Measurements from ENCODE around the gene MYORG.
"Not testable (repeated sequence)": the region's sequence is repeated elsewhere in the genome, so short reads cannot be mapped to it uniquely, and the experiment has no call there.

Gene MYORG

DNA sequence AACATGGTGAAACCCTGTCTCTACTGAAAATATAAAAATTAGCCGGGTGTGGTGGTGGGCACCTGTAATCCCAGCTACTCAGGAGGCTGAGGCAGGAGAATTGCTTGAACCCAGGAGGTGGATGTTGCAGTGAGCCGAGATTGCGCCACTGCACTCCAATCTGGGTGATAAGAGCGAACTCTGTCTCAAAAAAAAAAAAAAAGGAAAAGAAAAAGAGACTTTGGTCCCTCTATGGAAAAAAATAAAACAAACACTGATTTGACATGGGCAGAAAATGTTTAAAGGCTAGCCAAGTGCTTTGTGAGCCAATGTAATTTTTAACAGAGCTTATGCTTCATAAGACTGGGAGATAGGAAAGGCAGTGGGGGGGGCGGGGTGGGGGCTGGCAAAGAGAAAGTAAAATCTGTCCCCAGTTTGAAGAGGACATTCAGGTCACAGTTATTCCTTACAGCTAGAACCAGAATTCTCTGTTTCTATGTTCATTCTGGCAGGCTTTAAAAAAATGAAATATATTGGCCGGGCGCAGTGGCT lies 24.5 kb downstream of the MYORG start:
- no CpG with 5 or more reads among the region's 7 CpGs for WGBS (ENCODE audit: extremely low coverage, insufficient coverage, low lambda C conversion rate)
- not testable (repeated sequence) for H3K18ac ChIP-seq (ENCODE audit: low read length); H4K8ac ChIP-seq (ENCODE audit: low read depth, low read length); H2BK120ac ChIP-seq (ENCODE audit: low read depth, low read length); H3K9ac ChIP-seq (ENCODE audit: low read length); H3K4me2 ChIP-seq (ENCODE audit: low read length); H3K23ac ChIP-seq (ENCODE audit: low read length); H3K27ac ChIP-seq (ENCODE audit: low read depth, low read length); H2BK5ac ChIP-seq (ENCODE audit: low read length); H4K5ac ChIP-seq (ENCODE audit: low read length); H3K79me1 ChIP-seq (ENCODE audit: low read length); H3K79me2 ChIP-seq (ENCODE audit: control insufficient read depth, insufficient read depth, low read length); DNase-seq; H3K27me3 ChIP-seq (ENCODE audit: insufficient read depth, low read length, poor library complexity); H3K4ac ChIP-seq (ENCODE audit: low read depth, low read length); H3K56ac ChIP-seq (ENCODE audit: low read length); H3K36me3 ChIP-seq (ENCODE audit: control insufficient read depth, insufficient read depth, low read length); H3K4me1 ChIP-seq (ENCODE audit: control insufficient read depth, low read depth, low read length); H2BK15ac ChIP-seq (replicated peaks; ENCODE audit: low read depth); H2AK5ac ChIP-seq (ENCODE audit: low read length); H3K4me3 ChIP-seq (ENCODE audit: low read length)

DNA sequence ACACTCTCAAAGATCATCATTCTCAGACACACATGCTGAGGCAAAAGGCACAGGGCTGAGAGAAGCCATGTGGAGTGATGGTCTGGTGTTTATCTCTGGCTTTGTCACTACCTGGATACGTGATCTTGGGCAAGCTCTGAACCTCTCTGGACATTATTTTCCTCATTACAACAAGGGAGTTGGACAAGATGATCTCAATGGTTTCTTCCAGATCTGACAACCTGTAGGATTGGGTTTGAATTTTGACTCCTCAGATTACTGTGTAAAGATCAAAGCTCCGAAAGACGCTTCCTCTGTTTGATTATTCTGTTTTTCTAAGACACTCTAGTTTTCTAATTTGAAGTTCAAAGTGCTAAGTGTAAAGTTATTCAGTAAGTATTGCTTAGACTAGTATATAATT lies 27.4 kb downstream of the MYORG start:
- Histone ChIP-seq H3K4me1 (ENCODE audit: control insufficient read depth, low read depth, low read length) (no peaks in the 10 kb centered on the region), H2AK5ac (ENCODE audit: low read length) (no peak overlapping the region), H2BK120ac (ENCODE audit: low read depth, low read length) (no peak overlapping the region), H3K79me1 (ENCODE audit: low read length) (no peaks in the 10 kb centered on the region), H3K9ac (ENCODE audit: low read length) (no peak overlapping the region), H3K79me2 (ENCODE audit: control insufficient read depth, insufficient read depth, low read length) (no peaks in the 10 kb centered on the region), H2BK15ac (replicated peaks; ENCODE audit: low read depth) (no peak overlapping the region), H3K4me3 (ENCODE audit: low read length) (no peak overlapping the region), H2BK5ac (ENCODE audit: low read length) (no peak overlapping the region), H3K27me3 (ENCODE audit: insufficient read depth, low read length, poor library complexity) (no peaks in the 10 kb centered on the region), H4K5ac (ENCODE audit: low read length) (no peak overlapping the region), H3K23ac (ENCODE audit: low read length) (no peak overlapping the region), H3K27ac (ENCODE audit: low read depth, low read length) (no peak overlapping the region), H3K4me2 (ENCODE audit: low read length) (no peak overlapping the region), H3K56ac (ENCODE audit: low read length) (no peak overlapping the region), H3K4ac (ENCODE audit: low read depth, low read length) (no peak overlapping the region), H3K18ac (ENCODE audit: low read length) (no peak overlapping the region), H4K8ac (ENCODE audit: low read depth, low read length) (no peak overlapping the region), H3K36me3 (ENCODE audit: control insufficient read depth, insufficient read depth, low read length) (no peaks in the 10 kb centered on the region)
- no CpG with 5 or more reads among the region's 3 CpGs for WGBS (ENCODE audit: extremely low coverage, insufficient coverage, low lambda C conversion rate)
- DNase-seq = no peak

DNA sequence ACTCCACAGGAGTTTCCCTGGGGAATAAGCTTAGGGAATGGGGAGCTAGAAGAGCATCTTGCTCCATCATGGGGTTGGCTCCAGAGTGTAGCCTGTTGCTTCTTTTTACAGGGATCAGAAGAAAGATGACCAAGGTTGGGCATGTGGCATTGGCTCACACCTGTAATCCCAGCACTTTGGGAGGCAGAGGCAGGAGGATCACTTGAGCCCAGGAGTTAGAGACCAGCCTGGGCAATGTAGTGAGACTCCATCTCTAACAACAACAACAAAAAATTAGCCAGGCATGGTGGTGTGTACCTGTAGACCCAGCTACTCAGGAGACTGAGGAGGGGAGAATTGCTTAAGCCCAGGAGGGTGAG lies 28.9 kb downstream of the MYORG start:
- no peak overlapping the region for H2BK15ac ChIP-seq (replicated peaks; ENCODE audit: low read depth)
- no peak overlapping the region for H3K4me3 ChIP-seq (ENCODE audit: low read length)
- no peak overlapping the region for H2BK120ac ChIP-seq (ENCODE audit: low read depth, low read length)
- no peak overlapping the region for H3K4ac ChIP-seq (ENCODE audit: low read depth, low read length)
- no peak overlapping the region for H3K9ac ChIP-seq (ENCODE audit: low read length)
- H3K18ac ChIP-seq (ENCODE audit: low read length) = no peak overlapping the region
- H3K36me3 ChIP-seq (ENCODE audit: control insufficient read depth, insufficient read depth, low read length) = no peaks in the 10 kb centered on the region
- H3K4me1 ChIP-seq (ENCODE audit: control insufficient read depth, low read depth, low read length) = no peaks in the 10 kb centered on the region
- no peak overlapping the region for H4K8ac ChIP-seq (ENCODE audit: low read depth, low read length)
- no peak for DNase-seq
- no peak overlapping the region for H2BK5ac ChIP-seq (ENCODE audit: low read length)
- no peaks in the 10 kb centered on the region for H3K79me1 ChIP-seq (ENCODE audit: low read length)
- no peak overlapping the region for H3K27ac ChIP-seq (ENCODE audit: low read depth, low read length)
- no peak overlapping the region for H3K4me2 ChIP-seq (ENCODE audit: low read length)
- H3K27me3 ChIP-seq (ENCODE audit: insufficient read depth, low read length, poor library complexity) = no peaks in the 10 kb centered on the region
- H2AK5ac ChIP-seq (ENCODE audit: low read length) = no peak overlapping the region
- H3K23ac ChIP-seq (ENCODE audit: low read length) = no peak overlapping the region
- H3K79me2 ChIP-seq (ENCODE audit: control insufficient read depth, insufficient read depth, low read length) = no peaks in the 10 kb centered on the region
- no peak overlapping the region for H3K56ac ChIP-seq (ENCODE audit: low read length)
- no peak overlapping the region for H4K5ac ChIP-seq (ENCODE audit: low read length)

GRCh38 chr9:34346873-34347799 lies 29.6 kb downstream of the MYORG start:
- H4K8ac ChIP-seq (ENCODE audit: low read depth, low read length) = no peak overlapping the region
- no peak overlapping the region for H3K9ac ChIP-seq (ENCODE audit: low read length)
- DNase-seq = no peak
- H3K56ac ChIP-seq (ENCODE audit: low read length) = no peak overlapping the region
- no peak overlapping the region for H2AK5ac ChIP-seq (ENCODE audit: low read length)
- H3K27me3 ChIP-seq (ENCODE audit: insufficient read depth, low read length, poor library complexity) = no peaks in the 10 kb centered on the region
- no peak overlapping the region for H2BK120ac ChIP-seq (ENCODE audit: low read depth, low read length)
- no peaks in the 10 kb centered on the region for H3K36me3 ChIP-seq (ENCODE audit: control insufficient read depth, insufficient read depth, low read length)
- H3K79me2 ChIP-seq (ENCODE audit: control insufficient read depth, insufficient read depth, low read length) = no peaks in the 10 kb centered on the region
- WGBS (ENCODE audit: extremely low coverage, insufficient coverage, low lambda C conversion rate) = no CpG with 5 or more reads among the region's 15 CpGs
- H3K23ac ChIP-seq (ENCODE audit: low read length) = no peak overlapping the region
- no peak overlapping the region for H3K18ac ChIP-seq (ENCODE audit: low read length)
- no peak overlapping the region for H2BK15ac ChIP-seq (replicated peaks; ENCODE audit: low read depth)
- no peaks in the 10 kb centered on the region for H3K79me1 ChIP-seq (ENCODE audit: low read length)
- no peak overlapping the region for H4K5ac ChIP-seq (ENCODE audit: low read length)
- H3K4me3 ChIP-seq (ENCODE audit: low read length) = no peak overlapping the region
- no peak overlapping the region for H3K4ac ChIP-seq (ENCODE audit: low read depth, low read length)
- no peak overlapping the region for H3K4me2 ChIP-seq (ENCODE audit: low read length)
- no peak overlapping the region for H2BK5ac ChIP-seq (ENCODE audit: low read length)
- no peak overlapping the region for H3K27ac ChIP-seq (ENCODE audit: low read depth, low read length)
- no peaks in the 10 kb centered on the region for H3K4me1 ChIP-seq (ENCODE audit: control insufficient read depth, low read depth, low read length)

GRCh38 chr9:34343605-34344004 lies 33.1 kb downstream of the MYORG start:
- Histone ChIP-seq H2AK5ac (ENCODE audit: low read length) (no peak overlapping the region), H3K4me1 (ENCODE audit: control insufficient read depth, low read depth, low read length) (no peaks in the 10 kb centered on the region), H2BK15ac (replicated peaks; ENCODE audit: low read depth) (no peak overlapping the region)

GRCh38 chr9:34343090-34343489 lies 33.6 kb downstream of the MYORG start:
- no peak overlapping the region for H3K56ac ChIP-seq (ENCODE audit: low read length)
- H2BK120ac ChIP-seq (ENCODE audit: low read depth, low read length) = no peak overlapping the region
- no peak overlapping the region for H3K4me3 ChIP-seq (ENCODE audit: low read length)
- no peaks in the 10 kb centered on the region for H3K79me1 ChIP-seq (ENCODE audit: low read length)
- H2BK5ac ChIP-seq (ENCODE audit: low read length) = no peak overlapping the region
- no peaks in the 10 kb centered on the region for H3K79me2 ChIP-seq (ENCODE audit: control insufficient read depth, insufficient read depth, low read length)
- H3K18ac ChIP-seq (ENCODE audit: low read length) = no peak overlapping the region
- H4K8ac ChIP-seq (ENCODE audit: low read depth, low read length) = no peak overlapping the region
- H3K36me3 ChIP-seq (ENCODE audit: control insufficient read depth, insufficient read depth, low read length) = no peaks in the 10 kb centered on the region
- no peak overlapping the region for H3K27ac ChIP-seq (ENCODE audit: low read depth, low read length)
- H3K4me1 ChIP-seq (ENCODE audit: control insufficient read depth, low read depth, low read length) = no peaks in the 10 kb centered on the region
- H4K5ac ChIP-seq (ENCODE audit: low read length) = no peak overlapping the region
- H2AK5ac ChIP-seq (ENCODE audit: low read length) = no peak overlapping the region
- H3K4me2 ChIP-seq (ENCODE audit: low read length) = no peak overlapping the region
- H3K9ac ChIP-seq (ENCODE audit: low read length) = no peak overlapping the region
- no peak for DNase-seq
- no CpG with 5 or more reads among the region's 5 CpGs for WGBS (ENCODE audit: extremely low coverage, insufficient coverage, low lambda C conversion rate)
- no peak overlapping the region for H3K23ac ChIP-seq (ENCODE audit: low read length)
- no peak overlapping the region for H3K4ac ChIP-seq (ENCODE audit: low read depth, low read length)
- no peaks in the 10 kb centered on the region for H3K27me3 ChIP-seq (ENCODE audit: insufficient read depth, low read length, poor library complexity)
- no peak overlapping the region for H2BK15ac ChIP-seq (replicated peaks; ENCODE audit: low read depth)

More at GRCh38 chr9:34343605-34344004, 33.1 kb downstream of the MYORG start:
- Histone ChIP-seq H3K4me3 (ENCODE audit: low read length) (no peak overlapping the region), H3K4me2 (ENCODE audit: low read length) (no peak overlapping the region), H3K79me1 (ENCODE audit: low read length) (no peaks in the 10 kb centered on the region), H3K27me3 (ENCODE audit: insufficient read depth, low read length, poor library complexity) (no peaks in the 10 kb centered on the region), H3K23ac (ENCODE audit: low read length) (no peak overlapping the region), H3K36me3 (ENCODE audit: control insufficient read depth, insufficient read depth, low read length) (no peaks in the 10 kb centered on the region), H4K8ac (ENCODE audit: low read depth, low read length) (no peak overlapping the region), H3K27ac (ENCODE audit: low read depth, low read length) (no peak overlapping the region), H2BK5ac (ENCODE audit: low read length) (no peak overlapping the region), H2BK120ac (ENCODE audit: low read depth, low read length) (no peak overlapping the region), H4K5ac (ENCODE audit: low read length) (no peak overlapping the region), H3K56ac (ENCODE audit: low read length) (no peak overlapping the region), H3K4ac (ENCODE audit: low read depth, low read length) (no peak overlapping the region), H3K9ac (ENCODE audit: low read length) (no peak overlapping the region), H3K18ac (ENCODE audit: low read length) (no peak overlapping the region), H3K79me2 (ENCODE audit: control insufficient read depth, insufficient read depth, low read length) (no peaks in the 10 kb centered on the region)
- no peak for DNase-seq
- WGBS (ENCODE audit: extremely low coverage, insufficient coverage, low lambda C conversion rate) = no CpG with 5 or more reads among the region's 1 CpG
